Large intestine (tissue), 3 donors: ENCODE data around the gene ERCC2. TPM values are rescaled to one million over a fixed set of nuclear protein-coding genes. Genes with fewer than 3 reads are reported as not detected.

ENCODE experiments used
- DNase-seq, 2 donors: peaks; one replicate each; pipeline versions ENCODE4 v3.0.0 to v3.0.0-alpha.2; 2013
- H3K27ac ChIP-seq: one replicate; pipeline ENCODE4 v1.5.1; 2013; ENCODE audit warnings: low read length
- H3K27me3 ChIP-seq: 2 replicates; pipeline ENCODE4 v1.6.1; 2013; ENCODE audit warnings: low read length; ENCODE audit not compliant: control insufficient read depth, insufficient read depth
- H3K36me3 ChIP-seq: 2 replicates; pipeline ENCODE4 v1.6.1; 2013; ENCODE audit warnings: low read length; ENCODE audit not compliant: control insufficient read depth, insufficient read depth
- H3K4me1 ChIP-seq: one replicate; pipeline ENCODE4 v1.6.1; 2013; ENCODE audit warnings: low read length; ENCODE audit not compliant: control insufficient read depth, insufficient read depth
- H3K4me3 ChIP-seq: one replicate; pipeline ENCODE4 v1.5.1; 2013; ENCODE audit warnings: low read length
- H3K9me3 ChIP-seq: one replicate; pipeline ENCODE4 v1.6.1; 2013; ENCODE audit warnings: mild to moderate bottlenecking, low read depth, low read length, moderate library complexity; ENCODE audit not compliant: control insufficient read depth
- WGBS: methylation state at CpG from one replicate; pipeline ENCODE4 v1.1.5; 2013; ENCODE audit warnings: low lambda C conversion rate; ENCODE audit not compliant: insufficient coverage; 5-methylcytosine and 5-hydroxymethylcytosine counted together
- polyA plus RNA-seq: library from polyadenylated mRNA; unstranded; fragments of 120-200 nt; gene quantifications from one replicate; pipeline ENCODE4 v1.2.1, GENCODE V29; 2013

The ERCC2 gene
- polyA plus RNA-seq, 1 donor = 18.2 TPM

- Histone ChIP-seq H3K27ac (no peak overlapping the region), H3K27me3 (peaks cover 4% of the 10 kb centered on the region), H3K4me1 (no peaks in the 10 kb centered on the region), H3K9me3 (peaks cover 9% of the 10 kb centered on the region), H3K4me3 (no peak overlapping the region), H3K36me3 (peaks cover 4% of the 10 kb centered on the region)
- DNase-seq = no peak
- no CpG with 5 or more reads among the region's 4 CpGs for WGBS
These were observed 66.0 kb downstream of the ERCC2 start for GRCh38 chr19:45304141-45304926.

- DNase-seq = no peak
- WGBS = 100% methylated on average over 1 of the region's 12 CpGs
- Histone ChIP-seq H3K4me3 (no peak overlapping the region), H3K9me3 (peaks cover 9% of the 10 kb centered on the region), H3K36me3 (peaks cover 4% of the 10 kb centered on the region), H3K27me3 (peaks cover 4% of the 10 kb centered on the region), H3K4me1 (no peaks in the 10 kb centered on the region), H3K27ac (no peak overlapping the region)
These were observed 66.9 kb downstream of the ERCC2 start for GRCh38 chr19:45303269-45304060.

GRCh38 chr19:45302416-45302815, 68.0 kb downstream of the ERCC2 start:
- Histone ChIP-seq H3K4me1 (no peaks in the 10 kb centered on the region), H3K36me3 (peaks cover 11% of the 10 kb centered on the region), H3K9me3 (peaks cover 6% of the 10 kb centered on the region), H3K4me3 (no peak overlapping the region), H3K27me3 (peaks cover 4% of the 10 kb centered on the region), H3K27ac (no peak overlapping the region)
- no peak for DNase-seq
- no CpG with 5 or more reads among the region's 27 CpGs for WGBS

Other genes with a start within 250 kb of the ERCC2 start
- gene NKPD1, start 209.6 kb downstream of the ERCC2 start, polyA plus RNA-seq = 0.15 TPM
- gene TRAPPC6A, start 192.3 kb downstream of the ERCC2 start, polyA plus RNA-seq = 50.2 TPM
- gene BLOC1S3, start 191.8 kb downstream of the ERCC2 start, polyA plus RNA-seq = 12.1 TPM
- gene EXOC3L2, start 125.2 kb downstream of the ERCC2 start, polyA plus RNA-seq = 1.7 TPM
- gene MARK4, start 119.3 kb downstream of the ERCC2 start, polyA plus RNA-seq = 17.6 TPM
- 4.9 TPM for gene CKM, start 47.7 kb downstream of the ERCC2 start, polyA plus RNA-seq
- gene KLC3, start 29.8 kb downstream of the ERCC2 start, polyA plus RNA-seq = 0.04 TPM
- 11.0 TPM for gene PPP1R13L, start 34.5 kb upstream of the ERCC2 start, polyA plus RNA-seq
- 4.1 TPM for gene POLR1G, start 36.1 kb upstream of the ERCC2 start, polyA plus RNA-seq
- gene ERCC1, start 53.3 kb upstream of the ERCC2 start, polyA plus RNA-seq = 66.3 TPM
- 250 TPM for gene FOSB, start 97.4 kb upstream of the ERCC2 start, polyA plus RNA-seq
- 6.9 TPM for gene RTN2, start 126.5 kb upstream of the ERCC2 start, polyA plus RNA-seq
- gene PPM1N, start 127.9 kb upstream of the ERCC2 start, polyA plus RNA-seq = 1.0 TPM
- gene VASP, start 136.9 kb upstream of the ERCC2 start, polyA plus RNA-seq = 60.4 TPM
- 8.7 TPM for gene OPA3, start 214.2 kb upstream of the ERCC2 start, polyA plus RNA-seq
- gene GPR4, start 231.6 kb upstream of the ERCC2 start, polyA plus RNA-seq = 0.66 TPM